Measurements from ENCODE around the gene MMP15. TPM values are rescaled to one million over a fixed set of nuclear protein-coding genes. Genes with fewer than 3 reads are reported as not detected.

The MMP15 gene
- total RNA-seq, 4 donors from 2014 or later, result 48.0 to 161 (median 92.3) TPM

GRCh38 chr16:58034774-58035173 is 9.2 kb downstream of the MMP15 start:
- Histone ChIP-seq H3K27ac (no peak overlapping the region), H3K9me3 (no peaks in the 10 kb centered on the region), H3K27me3 (no peaks in the 10 kb centered on the region), H3K4me3 (no peak overlapping the region), H3K36me3 (no peaks in the 10 kb centered on the region), H3K4me1 (peaks cover 0 to 5% (median 2%) of the 10 kb centered on the region in 4 donors)
- intact Hi-C loops (cut with DNase I; ENCODE audit: low total_unique reads), result no loop called here
- no peak for DNase-seq
- WGBS, 2 donors (ENCODE audit: low coverage in 1 of 2), result 76% methylated on average over 11 of the region's 11 CpGs; no CpG with 5 or more reads in 1 of the 2 donors
- in situ Hi-C loops (cut with MboI; ENCODE audit: low pct_ligation_motif_present in 1 of 4, low pct_unique_long_range_greater_than_20kb in 1 of 4, low sequenced_read_pairs in 3 of 4), result no loop called here
- TF ChIP-seq POLR2AphosphoS5 (IDR thresholded peaks at IDR 0.05), result no peak
- TF ChIP-seq POLR2A (IDR thresholded peaks at IDR 0.05), result no peak
- no peak for TF ChIP-seq CTCF (IDR thresholded peaks at IDR 0.05)
- TF ChIP-seq EP300 (IDR thresholded peaks at IDR 0.05; ENCODE audit: low read depth), result no peak

GRCh38 chr16:58035356-58036170 is 10.0 kb downstream of the MMP15 start:
- WGBS, 2 donors (ENCODE audit: low coverage in 1 of 2), result 80% methylated on average over 14 of the region's 14 CpGs; no CpG with 5 or more reads in 1 of the 2 donors
- Histone ChIP-seq H3K4me1 (peaks cover 0 to 5% (median 2%) of the 10 kb centered on the region in 4 donors), H3K9me3 (no peaks in the 10 kb centered on the region), H3K36me3 (no peaks in the 10 kb centered on the region), H3K27me3 (no peaks in the 10 kb centered on the region), H3K4me3 (no peak overlapping the region), H3K27ac (no peak overlapping the region)
- no peak for DNase-seq
- TF ChIP-seq POLR2A (IDR thresholded peaks at IDR 0.05) (no peak), POLR2AphosphoS5 (IDR thresholded peaks at IDR 0.05) (no peak), CTCF (IDR thresholded peaks at IDR 0.05) (no peak), EP300 (IDR thresholded peaks at IDR 0.05; ENCODE audit: low read depth) (no peak)
- intact Hi-C loops (cut with DNase I; ENCODE audit: low total_unique reads), result no loop called here
- in situ Hi-C loops (cut with MboI; ENCODE audit: low pct_ligation_motif_present in 1 of 4, low pct_unique_long_range_greater_than_20kb in 1 of 4, low sequenced_read_pairs in 3 of 4), result no loop called here

GRCh38 chr16:58036943-58037342 is 11.4 kb downstream of the MMP15 start:
- Histone ChIP-seq H3K4me1 (no peaks in the 10 kb centered on the region), H3K4me3 (no peak overlapping the region), H3K9me3 (no peaks in the 10 kb centered on the region), H3K27ac (no peak overlapping the region), H3K36me3 (peaks cover 0 to 5% (median 0%) of the 10 kb centered on the region in 4 donors), H3K27me3 (no peaks in the 10 kb centered on the region)
- DNase-seq, result no peak
- TF ChIP-seq POLR2A (IDR thresholded peaks at IDR 0.05), result no peak
- no peak for TF ChIP-seq EP300 (IDR thresholded peaks at IDR 0.05; ENCODE audit: low read depth)
- TF ChIP-seq CTCF (IDR thresholded peaks at IDR 0.05), result no peak
- TF ChIP-seq POLR2AphosphoS5 (IDR thresholded peaks at IDR 0.05), result no peak
- in situ Hi-C loops (cut with MboI; ENCODE audit: low pct_ligation_motif_present in 1 of 4, low pct_unique_long_range_greater_than_20kb in 1 of 4, low sequenced_read_pairs in 3 of 4) (no loop called here), intact Hi-C loops (cut with DNase I; ENCODE audit: low total_unique reads) (no loop called here)
- WGBS, 2 donors (ENCODE audit: low coverage in 1 of 2), result 91 to 100% methylated on average over 1 to 6 of the region's 6 CpGs

GRCh38 chr16:58037365-58038057 is 12.0 kb downstream of the MMP15 start:
- no peaks in the 10 kb centered on the region for H3K27me3 ChIP-seq
- H3K9me3 ChIP-seq, result no peaks in the 10 kb centered on the region
- no peak overlapping the region for H3K4me3 ChIP-seq
- 87 to 94% methylated on average over 4 to 16 of the region's 16 CpGs for WGBS, 2 donors (ENCODE audit: low coverage in 1 of 2)
- no peak for TF ChIP-seq CTCF (IDR thresholded peaks at IDR 0.05)
- no peak for TF ChIP-seq POLR2AphosphoS5 (IDR thresholded peaks at IDR 0.05)
- no peak for TF ChIP-seq POLR2A (IDR thresholded peaks at IDR 0.05)
- no peak overlapping the region for H3K27ac ChIP-seq
- intact Hi-C loops (cut with DNase I; ENCODE audit: low total_unique reads) (no loop called here), in situ Hi-C loops (cut with MboI; ENCODE audit: low pct_ligation_motif_present in 1 of 4, low pct_unique_long_range_greater_than_20kb in 1 of 4, low sequenced_read_pairs in 3 of 4) (no loop called here)
- H3K36me3 ChIP-seq, result peaks cover 0 to 5% (median 0%) of the 10 kb centered on the region in 4 donors
- DNase-seq, result no peak
- H3K4me1 ChIP-seq, result no peaks in the 10 kb centered on the region

All from transverse colon (tissue), 4 donors.